NCI-H2227 (cell line): ENCODE data around the gene ECSCR.

Experiments
- DNase-seq: peaks from one replicate; lab custom pipeline; 2025; ENCODE audit not compliant: unreplicated experiment; lab: John Stamatoyannopoulos, UW

ECSCR gene

DNA sequence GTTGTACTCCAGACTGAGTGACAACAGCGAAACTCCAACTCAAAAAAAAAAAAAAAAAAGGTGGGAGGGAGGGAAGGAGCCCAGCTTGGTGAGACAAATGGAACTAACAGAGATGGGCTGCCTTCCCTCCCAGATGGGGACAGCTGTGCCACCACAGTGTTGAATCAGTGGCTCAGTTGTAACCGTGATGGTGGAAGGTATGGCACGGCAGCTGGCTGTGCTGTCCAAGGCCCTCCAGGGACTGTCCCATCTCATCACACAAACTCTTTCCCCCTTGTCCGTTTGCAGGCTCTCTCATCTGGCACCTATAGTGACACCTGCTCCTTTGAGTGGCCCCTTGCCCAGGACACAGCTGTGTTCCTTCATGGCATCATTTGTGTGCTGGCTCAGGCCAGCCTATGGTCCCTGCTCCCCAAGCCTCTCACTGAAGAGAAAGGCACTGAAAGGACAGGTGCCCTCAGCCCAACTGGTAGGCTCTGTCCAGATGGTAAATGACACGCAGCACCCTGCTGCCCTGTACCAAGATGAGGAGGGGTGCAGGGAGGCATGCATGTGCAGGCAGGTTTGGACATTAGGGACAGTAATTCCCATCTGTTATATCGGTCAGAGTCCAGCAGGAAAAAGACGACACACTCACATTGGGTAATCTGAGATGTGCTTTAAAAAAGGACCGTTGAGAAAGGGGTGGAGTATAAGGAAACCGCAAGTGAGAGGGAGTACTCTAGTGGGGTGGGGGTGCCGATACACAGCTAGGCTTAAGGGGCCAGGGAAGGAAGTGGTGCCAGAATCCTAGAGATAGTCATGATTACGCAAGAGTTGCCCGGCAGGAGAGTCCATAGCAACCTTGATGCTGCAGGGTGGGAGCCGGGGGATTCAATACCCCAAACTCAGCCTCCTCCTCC, 12.6 kb upstream of the ECSCR start:
- DNase-seq: no peak

GRCh38 chr5:139473565-139473964, 11.0 kb upstream of the ECSCR start:
- no peak for DNase-seq

- no peak for DNase-seq
Measured at GRCh38 chr5:139473105-139473504, 10.6 kb upstream of the ECSCR start.

GRCh38 chr5:139472386-139473030, 10.0 kb upstream of the ECSCR start:
- DNase-seq: no peak

GRCh38 chr5:139470821-139471300, 8.3 kb upstream of the ECSCR start, which contains the start of gene SMIM33:
Gene SMIM33, plus strand, starts transcription at chr5:139471004. Its CDS starts 118 bp downstream, at chr5:139471122.
- DNase-seq: no peak

GRCh38 chr5:139468421-139468931, 5.9 kb upstream of the ECSCR start:
- DNase-seq: no peak

- no peak for DNase-seq
Measured at GRCh38 chr5:139461698-139462097, 845 bp downstream of the ECSCR start.

GRCh38 chr5:139461176-139461575, 1.4 kb downstream of the ECSCR start:
- DNase-seq: no peak

GRCh38 chr5:139460455-139460854, 2.1 kb downstream of the ECSCR start:
- DNase-seq: no peak

DNA sequence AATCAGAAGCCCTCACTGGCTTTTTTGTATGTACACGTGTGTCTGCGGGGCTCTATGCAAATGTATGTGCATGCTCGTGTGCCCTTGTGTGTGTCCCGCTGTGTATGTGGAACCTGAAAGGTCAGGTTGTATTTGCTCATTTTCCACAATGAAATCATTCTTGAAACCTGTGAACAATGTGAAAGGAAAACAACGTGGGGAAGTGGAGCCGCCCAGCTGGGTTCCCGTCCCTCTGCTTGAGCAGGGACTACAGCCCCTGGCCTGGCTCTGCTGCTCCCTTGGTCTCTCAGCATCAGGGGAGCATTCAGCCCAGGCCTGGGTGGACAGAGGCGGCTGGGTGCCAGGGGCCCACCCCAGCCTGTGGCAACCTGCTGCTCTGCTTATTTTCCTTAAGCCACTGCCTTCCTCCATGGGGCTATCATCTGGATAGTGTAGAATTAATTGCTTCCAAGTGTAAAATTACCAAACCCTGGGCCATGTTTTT, 3.0 kb downstream of the ECSCR start:
- no peak for DNase-seq

GRCh38 chr5:139458580-139459407, 3.7 kb downstream of the ECSCR start:
- no peak for DNase-seq

DNA sequence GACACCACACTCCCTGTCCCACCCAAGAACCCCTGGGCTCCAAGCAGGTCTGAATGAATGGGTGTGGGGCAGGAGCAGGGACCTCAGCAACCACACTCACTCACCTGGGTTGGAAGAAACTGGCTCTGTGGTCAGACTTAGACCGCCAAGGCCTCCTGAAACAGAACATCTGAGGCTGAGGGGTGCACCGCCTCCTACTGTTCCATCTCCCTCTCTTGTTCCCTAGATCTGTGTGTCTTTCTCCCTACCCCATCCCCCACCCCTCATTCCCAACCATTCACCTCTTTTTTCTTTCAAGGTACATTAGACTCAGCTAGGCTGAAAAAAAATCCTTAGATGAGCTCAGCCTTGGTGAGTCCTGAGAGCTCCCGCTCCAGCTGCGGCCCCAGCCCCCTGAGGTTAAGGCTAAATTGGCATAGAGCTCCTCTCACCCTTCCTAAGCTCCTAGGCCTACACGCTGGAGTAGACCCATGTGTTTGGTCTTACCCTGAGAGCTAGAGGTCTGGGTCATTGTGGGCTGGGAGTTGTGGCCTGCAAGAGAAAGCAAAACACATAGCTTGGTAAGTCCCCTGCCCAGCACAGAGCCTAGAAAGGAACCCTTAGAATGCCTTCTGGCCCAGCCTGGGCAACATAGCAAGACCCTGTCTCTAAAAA, 4.8 kb downstream of the ECSCR start:
- no peak for DNase-seq

DNA sequence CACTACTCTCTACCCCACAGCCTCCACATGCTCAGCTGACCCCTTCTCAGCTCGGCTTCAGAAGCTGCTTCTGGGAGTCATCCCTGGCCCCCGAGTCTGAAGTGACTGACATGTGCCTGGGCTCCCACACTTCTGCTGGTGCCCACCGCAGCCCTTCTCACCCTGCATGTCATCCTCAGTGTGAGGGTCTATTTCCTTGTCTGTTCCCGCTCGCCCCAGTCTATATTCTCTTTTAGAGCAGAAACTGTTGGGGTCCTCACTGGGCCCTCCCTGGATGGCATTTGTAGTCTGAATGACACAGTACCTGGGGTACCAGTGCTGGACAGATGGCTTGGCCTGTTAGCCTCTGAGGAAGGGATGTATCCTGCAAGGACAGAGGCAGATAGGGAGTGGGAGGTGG, 5.3 kb downstream of the ECSCR start:
- DNase-seq: no peak

GRCh38 chr5:139456776-139457175, 5.8 kb downstream of the ECSCR start:
- DNase-seq: no peak

DNA sequence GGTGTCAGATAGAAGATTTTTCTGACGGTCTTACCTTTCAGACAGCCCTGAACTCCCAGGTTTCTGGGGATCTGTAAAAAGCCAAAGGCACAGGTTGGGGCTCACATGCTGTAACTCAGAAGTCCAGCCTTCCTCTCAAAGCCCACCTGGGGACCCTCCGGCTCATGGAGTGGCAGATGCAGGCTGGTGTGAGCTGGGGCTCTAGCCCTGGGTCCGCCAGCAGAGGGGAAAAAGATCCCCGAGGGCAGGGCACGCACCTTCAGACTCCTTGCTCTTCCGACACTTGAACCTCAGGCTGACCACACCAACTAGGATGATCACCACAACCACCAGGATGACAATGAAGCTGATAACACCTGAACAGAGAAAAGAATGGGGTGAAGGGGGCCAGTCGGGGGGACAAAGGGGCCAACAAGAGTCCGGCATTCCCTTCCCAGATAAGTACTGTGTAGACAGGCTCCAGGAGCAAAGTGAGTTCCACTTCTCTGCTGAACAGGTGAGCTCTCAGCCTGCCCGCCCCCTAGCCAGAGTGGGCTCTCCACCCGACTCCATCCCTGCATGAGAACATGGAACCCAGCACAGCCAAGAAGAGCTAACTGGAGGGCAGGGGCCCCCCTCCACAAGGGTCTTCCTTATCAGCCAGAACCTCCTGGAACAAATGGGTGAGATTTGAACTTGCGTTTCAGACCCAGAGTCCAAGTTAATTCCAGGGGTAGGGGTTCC, 7.8 kb downstream of the ECSCR start:
- no peak for DNase-seq

GRCh38 chr5:139453683-139454567, 8.6 kb downstream of the ECSCR start:
- DNase-seq: no peak

DNA sequence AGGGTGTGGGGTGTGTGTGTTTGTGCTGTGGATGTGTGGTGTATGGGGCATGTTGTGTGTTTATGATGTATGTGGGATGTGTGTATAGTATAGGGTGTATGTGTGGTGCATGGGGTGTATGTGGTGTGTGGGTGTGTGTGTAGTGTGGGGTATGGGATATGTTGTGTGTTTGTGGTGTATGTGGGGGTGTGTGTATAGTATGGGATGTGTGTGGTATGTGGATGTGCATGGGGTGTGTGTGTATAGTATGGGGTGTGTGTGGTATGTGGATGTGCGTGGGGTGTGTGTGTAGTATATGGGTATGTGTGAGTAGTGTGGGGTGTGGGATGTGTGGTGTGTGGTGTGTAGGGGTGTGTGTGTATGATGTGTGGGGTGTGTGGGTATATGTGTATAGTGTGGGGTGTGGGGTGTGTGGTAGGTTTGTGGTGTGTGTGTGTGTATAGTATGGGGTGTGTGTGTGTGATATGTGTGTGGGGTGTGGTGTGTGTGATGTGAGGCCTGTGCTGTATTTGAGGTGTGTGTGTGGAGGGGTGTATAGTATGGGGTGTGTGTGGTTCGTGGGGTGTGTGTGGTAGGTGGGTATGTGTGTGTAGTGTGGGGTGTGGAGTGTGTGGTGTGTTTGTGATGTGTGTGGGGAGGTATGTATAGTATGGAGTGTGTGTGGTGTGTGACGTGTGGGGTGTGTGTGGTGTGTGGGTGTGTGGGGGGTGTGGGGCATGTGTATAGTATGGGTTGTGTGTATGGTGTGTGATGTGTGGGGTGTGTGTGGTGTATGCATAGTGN, 10.5 kb downstream of the ECSCR start:
- no peak for DNase-seq

- DNase-seq: no peak
Measured at GRCh38 chr5:139451176-139451575, 11.4 kb downstream of the ECSCR start.
